ENCODE measurements around the gene BICC1.

BICC1 gene

GRCh38 chr10:58609532-58610150, 97.0 kb downstream of the BICC1 start:
- FAIRE-seq, result no peak

- FAIRE-seq, result no peak
Observed at GRCh38 chr10:58615237-58615935, 102.7 kb downstream of the BICC1 start.

GRCh38 chr10:58618158-58618676, 105.5 kb downstream of the BICC1 start:
- no peak for FAIRE-seq

- no peak for FAIRE-seq
Observed at GRCh38 chr10:58621379-58622077, 108.9 kb downstream of the BICC1 start.

- FAIRE-seq, result no peak
Observed at GRCh38 chr10:58622246-58622645, 109.6 kb downstream of the BICC1 start.

GRCh38 chr10:58625070-58625469, 112.4 kb downstream of the BICC1 start:
- FAIRE-seq, result no peak

- FAIRE-seq, result no peak
Observed at GRCh38 chr10:58627392-58627791, 114.7 kb downstream of the BICC1 start.

GRCh38 chr10:58631715-58632114, 119.0 kb downstream of the BICC1 start:
- FAIRE-seq, result no peak

- FAIRE-seq, result no peak
Observed at GRCh38 chr10:58632216-58632615, 119.5 kb downstream of the BICC1 start.

- FAIRE-seq, result no peak
Observed at GRCh38 chr10:58637352-58637751, 124.7 kb downstream of the BICC1 start.

- FAIRE-seq, result no peak
Observed at GRCh38 chr10:58638388-58638787, 125.7 kb downstream of the BICC1 start.

- no peak for FAIRE-seq
Observed at GRCh38 chr10:58641095-58641531, 128.4 kb downstream of the BICC1 start.

GRCh38 chr10:58641708-58642107, 129.0 kb downstream of the BICC1 start:
- FAIRE-seq, result no peak

- FAIRE-seq, result no peak
Observed at GRCh38 chr10:58642283-58642682, 129.6 kb downstream of the BICC1 start.

GRCh38 chr10:58642916-58643428, 130.3 kb downstream of the BICC1 start:
- no peak for FAIRE-seq

- no peak for FAIRE-seq
Observed at GRCh38 chr10:58644311-58644710, 131.6 kb downstream of the BICC1 start.

GRCh38 chr10:58645416-58646146, 132.9 kb downstream of the BICC1 start:
- no peak for FAIRE-seq

- no peak for FAIRE-seq
Observed at GRCh38 chr10:58647376-58648112, 134.9 kb downstream of the BICC1 start.

- no peak for FAIRE-seq
Observed at GRCh38 chr10:58648131-58648530, 135.5 kb downstream of the BICC1 start.

- no peak for FAIRE-seq
Observed at GRCh38 chr10:58651040-58651439, 138.4 kb downstream of the BICC1 start.

- FAIRE-seq, result no peak
Observed at GRCh38 chr10:58651742-58652141, 139.1 kb downstream of the BICC1 start.

- no peak for FAIRE-seq
Observed at GRCh38 chr10:58653139-58653538, 140.5 kb downstream of the BICC1 start.

Measured in G401.6 (cell line).